HG03095 (cell line): ENCODE results near the gene LINGO1.

ENCODE experiments used
- ATAC-seq: cut with Tn5 transposase; IDR thresholded peaks from one replicate; pipeline ENCODE4 v1.9.1; 2021; ENCODE audit warnings: moderate library complexity; ENCODE audit not compliant: unreplicated experiment

LINGO1 gene

DNA sequence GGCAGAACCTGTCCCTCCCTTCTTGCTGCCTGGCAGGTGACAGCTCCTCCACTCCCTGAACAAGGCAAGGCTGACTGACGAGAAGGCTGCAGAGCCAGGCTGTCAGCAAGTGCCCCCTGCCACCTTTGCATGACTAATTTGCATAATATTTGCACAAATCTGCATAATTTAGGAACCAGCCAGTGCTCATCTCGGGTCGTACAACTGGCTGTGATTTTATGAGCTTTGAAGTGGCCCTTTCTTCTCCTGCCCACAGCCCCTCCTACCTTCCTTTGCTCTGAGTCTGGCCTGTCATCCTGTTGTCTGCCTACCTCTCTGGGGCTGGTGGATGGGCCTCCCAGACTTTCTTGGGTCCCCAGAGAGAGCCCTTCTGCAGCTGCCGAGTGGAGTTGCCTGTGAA lies 58.9 kb downstream of the LINGO1 start:
- no peak for ATAC-seq

- no peak for ATAC-seq
These were observed 60.5 kb downstream of the LINGO1 start for GRCh38 chr15:77572186-77572585.

GRCh38 chr15:77571741-77572140 lies 61.0 kb downstream of the LINGO1 start:
- ATAC-seq = no peak

DNA sequence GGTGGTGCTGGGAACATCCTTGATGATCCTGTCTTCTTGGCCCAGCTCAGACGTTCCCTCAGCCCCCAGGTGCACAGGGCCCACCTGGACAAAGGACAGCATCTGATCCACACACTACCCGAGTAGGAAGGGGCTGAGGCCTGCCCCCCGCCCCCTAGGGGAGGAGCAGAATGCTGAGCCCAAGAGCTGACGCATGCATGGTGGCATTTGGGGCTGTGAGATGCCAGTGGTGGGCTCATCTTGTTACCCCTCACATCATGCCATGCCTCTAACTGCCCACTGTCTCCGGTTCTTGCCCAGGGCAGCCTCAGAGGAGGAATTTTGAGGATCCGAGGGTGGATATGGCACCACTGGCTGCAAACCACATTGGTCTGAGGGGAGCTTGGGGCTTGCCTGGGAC lies 61.5 kb downstream of the LINGO1 start:
- no peak for ATAC-seq

DNA sequence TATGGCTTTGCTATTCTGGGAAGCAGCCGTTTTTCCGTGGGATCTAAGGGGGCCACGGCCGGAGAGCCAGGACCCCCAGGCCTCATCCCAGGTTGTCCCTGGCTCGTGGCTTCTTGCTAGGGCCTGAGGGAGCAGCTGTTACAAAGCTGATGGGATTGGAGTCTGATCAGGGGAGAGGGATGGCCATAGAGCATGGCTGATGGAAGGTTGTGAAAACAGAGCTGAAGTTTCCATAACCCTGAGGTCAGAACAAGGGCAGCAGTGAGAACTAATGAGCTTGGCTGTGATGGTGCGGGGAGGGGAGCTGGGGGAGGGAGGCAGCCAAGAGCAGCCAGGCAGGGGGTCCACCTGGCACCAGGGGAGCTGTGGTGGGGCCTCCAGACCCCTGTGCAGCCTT lies 63.0 kb downstream of the LINGO1 start:
- ATAC-seq = no peak

DNA sequence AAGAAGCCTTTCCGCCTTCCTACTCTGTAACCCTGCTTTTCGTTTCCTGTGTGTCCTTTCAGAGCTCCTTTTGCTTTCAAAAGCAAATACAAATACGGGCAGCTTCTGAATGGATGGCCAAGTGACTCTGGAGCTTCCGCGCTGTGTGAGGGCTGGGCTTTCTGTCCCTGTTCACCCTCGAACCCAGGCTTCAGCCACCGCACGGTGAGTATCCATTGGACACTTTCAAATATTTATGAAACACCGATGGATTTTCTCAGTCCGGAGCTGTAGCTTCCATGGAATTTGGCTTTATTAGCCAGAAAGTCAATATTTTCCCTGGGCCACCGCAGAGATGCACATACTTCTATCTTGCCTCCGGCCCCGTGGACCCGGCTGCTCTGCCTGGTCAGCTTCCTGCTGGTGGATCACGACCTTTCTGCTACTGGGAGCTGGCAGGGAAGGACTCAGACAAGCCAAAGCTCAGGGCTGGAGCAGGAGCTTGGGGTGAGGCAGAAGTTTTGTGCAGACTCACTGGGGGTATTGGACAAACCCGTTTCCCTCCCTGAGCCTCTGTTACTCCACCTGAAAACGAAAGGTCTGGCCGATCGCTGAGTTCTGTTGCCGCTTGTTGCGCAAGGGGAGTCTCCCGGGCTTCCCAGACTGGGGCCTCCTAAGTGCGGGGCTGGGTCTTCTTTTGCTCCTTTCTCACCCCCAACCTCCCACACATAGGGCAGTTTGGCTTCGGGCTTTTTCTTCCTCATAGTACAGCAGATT lies 63.6 kb downstream of the LINGO1 start:
- no peak for ATAC-seq

DNA sequence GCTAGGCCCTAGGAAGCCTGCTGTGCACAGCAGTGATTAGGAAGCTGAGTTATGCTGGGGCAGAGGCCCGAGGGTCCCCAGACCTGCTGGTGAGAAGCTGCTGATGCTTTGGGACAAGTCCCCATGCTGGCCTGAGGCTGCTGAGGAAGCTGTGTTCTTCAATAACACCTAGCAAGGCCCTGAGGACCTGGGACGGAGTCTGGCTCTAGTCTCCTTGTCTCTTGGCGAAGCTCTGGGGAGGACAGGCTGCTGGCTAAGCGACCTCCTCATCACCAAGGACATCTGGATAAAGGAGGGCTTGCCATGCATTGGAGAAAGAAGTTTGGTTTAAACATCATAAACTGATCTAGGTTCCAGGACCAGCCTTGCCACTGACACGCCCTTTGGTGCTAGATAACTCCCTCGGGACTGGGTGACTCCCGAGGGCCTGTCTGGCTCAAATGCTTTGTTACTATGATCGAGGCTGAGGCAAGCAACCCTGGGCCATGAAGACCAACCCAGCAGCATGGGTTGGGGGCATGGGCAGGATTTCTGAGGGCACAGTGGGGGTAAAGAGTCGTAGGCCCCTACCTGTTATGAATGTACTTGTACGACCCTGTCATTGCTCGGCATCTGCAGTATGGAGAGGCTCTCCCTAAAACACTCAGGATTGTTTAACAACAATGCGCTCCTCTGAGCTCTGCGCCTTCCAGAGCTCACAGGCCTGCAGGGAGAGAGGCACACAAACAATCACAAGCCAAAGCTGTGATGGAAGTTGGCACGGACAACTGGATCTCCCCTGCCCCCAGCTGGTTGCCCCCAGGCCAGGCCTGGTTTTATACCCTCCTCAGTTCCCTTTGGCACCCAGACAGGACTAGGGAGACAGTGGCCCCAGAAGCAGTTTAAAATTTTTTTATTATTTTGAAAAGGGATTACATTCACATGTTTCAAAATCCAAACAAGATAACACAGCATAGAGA lies 64.4 kb downstream of the LINGO1 start:
- no peak for ATAC-seq

DNA sequence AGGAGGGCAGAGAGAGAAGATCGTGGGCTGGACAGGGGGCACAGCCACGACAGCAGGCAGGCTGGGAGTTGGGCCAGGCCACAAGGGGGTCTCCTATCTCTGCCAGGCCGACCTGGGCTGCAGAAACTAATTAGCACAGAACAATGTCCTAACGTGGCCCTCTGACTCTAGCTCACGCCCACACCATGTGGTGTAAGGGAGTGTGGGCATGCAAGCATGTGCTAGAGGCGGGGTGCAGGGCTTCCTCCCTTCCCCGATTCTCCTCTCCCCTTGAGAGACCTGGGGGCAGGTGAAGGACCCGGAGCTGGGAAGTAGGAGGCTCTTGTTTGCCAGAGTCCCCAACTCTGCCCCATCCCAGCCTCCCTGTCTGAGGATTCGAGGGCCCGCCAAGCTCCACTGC lies 65.5 kb downstream of the LINGO1 start:
- no peak for ATAC-seq

DNA sequence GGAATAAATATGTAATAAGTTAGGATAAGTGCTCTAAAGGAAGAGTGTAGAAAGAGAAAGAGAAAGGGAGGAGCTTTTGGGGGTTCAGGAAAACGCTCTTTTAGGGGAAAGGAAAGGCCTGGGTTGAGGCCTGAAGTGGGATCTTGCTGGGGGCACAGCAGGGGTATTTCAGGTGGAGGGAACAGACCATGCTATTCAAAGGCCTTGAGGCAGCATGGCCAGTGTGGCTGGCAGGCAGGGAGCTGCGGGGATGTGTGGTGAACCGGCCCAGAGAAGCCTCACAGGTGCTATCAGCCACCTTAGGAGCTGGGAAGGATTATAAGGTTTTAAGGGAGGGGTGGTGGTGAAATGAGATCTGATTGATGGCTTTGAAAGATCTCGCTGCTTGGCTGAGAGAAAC lies 66.6 kb downstream of the LINGO1 start:
- ATAC-seq = no peak

GRCh38 chr15:77565378-77565915 lies 67.3 kb downstream of the LINGO1 start:
- ATAC-seq = no peak

DNA sequence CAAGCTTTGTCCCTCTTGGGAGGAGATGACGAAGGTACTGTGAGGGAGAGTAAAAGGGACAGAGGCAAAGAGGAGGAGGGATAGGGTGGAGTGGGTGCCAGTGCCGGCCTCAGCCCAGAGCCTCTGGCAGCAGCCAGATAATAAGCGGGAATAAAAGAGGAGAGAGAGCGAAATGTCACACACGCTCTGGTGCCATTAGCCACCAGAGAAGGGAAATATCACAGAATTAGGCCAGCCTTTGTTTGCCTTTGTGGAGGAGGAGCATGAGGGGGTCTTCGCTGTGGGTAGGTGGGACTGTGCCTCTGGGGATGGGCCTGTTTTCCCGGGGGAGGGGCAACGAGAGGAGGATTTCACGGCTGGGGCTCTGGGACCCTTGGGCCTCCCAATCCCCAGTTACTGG lies 67.8 kb downstream of the LINGO1 start:
- ATAC-seq = no peak

DNA sequence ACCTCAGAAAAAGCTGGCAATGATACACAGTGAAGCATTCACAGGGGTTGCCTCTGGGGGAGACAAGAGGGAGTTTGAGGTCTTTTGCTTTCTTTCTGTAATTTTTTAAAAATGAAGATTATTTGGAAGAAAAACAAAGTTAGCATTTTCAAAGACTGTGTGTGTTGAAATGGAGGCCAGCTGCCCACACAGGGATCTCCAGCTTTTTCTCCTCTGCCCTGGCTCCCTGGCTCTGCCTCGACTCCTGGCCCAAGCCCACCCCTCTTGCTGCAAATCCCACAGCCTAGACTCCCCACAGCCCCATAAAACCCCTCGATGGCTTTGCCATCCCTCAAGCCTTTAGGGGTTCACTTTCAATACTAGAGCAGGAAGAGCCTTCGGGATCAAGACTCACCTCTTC lies 68.4 kb downstream of the LINGO1 start:
- no peak for ATAC-seq

- ATAC-seq = no peak
These were observed 69.0 kb downstream of the LINGO1 start for GRCh38 chr15:77563623-77564156.
